Parathyroid adenoma (tissue), 2 donors: Measurements from ENCODE around the gene LECT2.

Source experiments
- H2AFZ ChIP-seq: fragments of 300-600 bp; sonication (generic); one replicate; pipeline ENCODE4 v1.7.0; 2017; ENCODE audit warnings: antibody characterized with exemption, mild to moderate bottlenecking
- H3K27ac ChIP-seq: fragments of 300-600 bp; sonication (generic); one replicate; pipeline ENCODE4 v1.7.0; 2017
- H3K27me3 ChIP-seq: fragments of 300-600 bp; sonication (generic); one replicate; pipeline ENCODE4 v1.7.0; 2017; ENCODE audit warnings: low read length; ENCODE audit not compliant: control insufficient read depth, insufficient read depth
- H3K36me3 ChIP-seq: fragments of 300-600 bp; sonication (generic); one replicate; pipeline ENCODE4 v1.7.0; 2017; ENCODE audit warnings: low read length; ENCODE audit not compliant: control insufficient read depth, insufficient read depth
- H3K4me1 ChIP-seq: fragments of 300-600 bp; sonication (generic); one replicate; pipeline ENCODE4 v1.7.0; 2017; ENCODE audit warnings: control low read depth
- H3K4me2 ChIP-seq: fragments of 300-600 bp; sonication (generic); one replicate; pipeline ENCODE4 v1.7.0; 2017; ENCODE audit warnings: low read length
- H3K4me3 ChIP-seq: fragments of 300-600 bp; sonication (generic); one replicate; pipeline ENCODE4 v1.7.0; 2017; ENCODE audit warnings: low read depth, low read length
- H3K79me2 ChIP-seq: fragments of 300-600 bp; sonication (generic); one replicate; pipeline ENCODE4 v1.7.0; 2017; ENCODE audit warnings: control low read depth
- H3K9ac ChIP-seq: fragments of 300-600 bp; sonication (generic); one replicate; pipeline ENCODE4 v1.7.0; 2017; ENCODE audit warnings: mild to moderate bottlenecking
- H3K9me3 ChIP-seq: fragments of 300-600 bp; sonication (generic); one replicate; pipeline ENCODE4 v1.7.0; 2017; ENCODE audit warnings: low read length; ENCODE audit not compliant: control insufficient read depth
- CTCF ChIP-seq: fragments of 300-600 bp; sonication (generic); IDR thresholded peaks from one replicate; pipeline ENCODE4 v1.7.0; 2017; ENCODE audit warnings: antibody characterized with exemption, mild to moderate bottlenecking
- donor health status: primary hyperparathyroidism.

The LECT2 gene

GRCh38 chr5:135954899-135955298 is at the start of gene LECT2:
Gene LECT2, minus strand, starts transcription at chr5:135954983. Its CDS starts 150 bp downstream, at chr5:135954833.
- no peaks in the 10 kb centered on the region for H3K27me3 ChIP-seq
- no peak for TF ChIP-seq CTCF
- H3K36me3 ChIP-seq = no peaks in the 10 kb centered on the region
- no peak within 1 kb of the TSS for H3K4me3 ChIP-seq
- no peak within 1 kb of the TSS for H3K9ac ChIP-seq
- H3K4me1 ChIP-seq = no peaks in the 10 kb centered on the region
- H3K27ac ChIP-seq = no peak within 1 kb of the TSS
- H3K9me3 ChIP-seq = no peaks in the 10 kb centered on the region
- H2AFZ ChIP-seq = no peak within 1 kb of the TSS
- no peaks in the 10 kb centered on the region for H3K79me2 ChIP-seq
- H3K4me2 ChIP-seq = no peak within 1 kb of the TSS

- no peaks in the 10 kb centered on the region for H3K36me3 ChIP-seq
- no peak overlapping the region for H3K27ac ChIP-seq
- no peaks in the 10 kb centered on the region for H3K27me3 ChIP-seq
- no peaks in the 10 kb centered on the region for H3K9me3 ChIP-seq
- H3K4me3 ChIP-seq = no peak overlapping the region
- no peaks in the 10 kb centered on the region for H3K79me2 ChIP-seq
- no peak for TF ChIP-seq CTCF
- H2AFZ ChIP-seq = no peak overlapping the region
- H3K4me1 ChIP-seq = no peaks in the 10 kb centered on the region
- no peak overlapping the region for H3K9ac ChIP-seq
- H3K4me2 ChIP-seq = no peak overlapping the region
These were observed 49.7 kb upstream of the LECT2 start for GRCh38 chr5:136004436-136004835.

GRCh38 chr5:136001466-136001981 is 46.7 kb upstream of the LECT2 start:
- H3K79me2 ChIP-seq = no peaks in the 10 kb centered on the region
- H3K36me3 ChIP-seq = no peaks in the 10 kb centered on the region
- no peak overlapping the region for H3K27ac ChIP-seq
- H2AFZ ChIP-seq = no peak overlapping the region
- H3K9ac ChIP-seq = no peak overlapping the region
- H3K4me3 ChIP-seq = no peak overlapping the region
- H3K4me2 ChIP-seq = no peak overlapping the region
- no peaks in the 10 kb centered on the region for H3K9me3 ChIP-seq
- no peaks in the 10 kb centered on the region for H3K27me3 ChIP-seq
- H3K4me1 ChIP-seq = no peaks in the 10 kb centered on the region
- TF ChIP-seq CTCF = no peak

- no peak overlapping the region for H3K27ac ChIP-seq
- H3K36me3 ChIP-seq = no peaks in the 10 kb centered on the region
- TF ChIP-seq CTCF = no peak
- no peaks in the 10 kb centered on the region for H3K9me3 ChIP-seq
- H3K79me2 ChIP-seq = no peaks in the 10 kb centered on the region
- no peaks in the 10 kb centered on the region for H3K4me1 ChIP-seq
- no peaks in the 10 kb centered on the region for H3K27me3 ChIP-seq
- H2AFZ ChIP-seq = no peak overlapping the region
- H3K4me2 ChIP-seq = no peak overlapping the region
- no peak overlapping the region for H3K9ac ChIP-seq
- no peak overlapping the region for H3K4me3 ChIP-seq
These were observed 46.1 kb upstream of the LECT2 start for GRCh38 chr5:136000932-136001331.

- Histone ChIP-seq H3K4me2 (no peak overlapping the region), H3K27ac (no peak overlapping the region)
- no peak for TF ChIP-seq CTCF
These were observed 45.4 kb upstream of the LECT2 start for GRCh38 chr5:136000147-136000546.

More at GRCh38 chr5:136000147-136000546, 45.4 kb upstream of the LECT2 start:
- H3K79me2 ChIP-seq = no peaks in the 10 kb centered on the region
- no peaks in the 10 kb centered on the region for H3K4me1 ChIP-seq
- no peak overlapping the region for H3K9ac ChIP-seq
- H3K27me3 ChIP-seq = no peaks in the 10 kb centered on the region
- no peak overlapping the region for H2AFZ ChIP-seq
- no peaks in the 10 kb centered on the region for H3K9me3 ChIP-seq
- H3K4me3 ChIP-seq = no peak overlapping the region
- H3K36me3 ChIP-seq = no peaks in the 10 kb centered on the region
